PFSK-1 (cell line): Measurements from ENCODE around the gene HOXB13.

ENCODE experiments used
- FOXP2 ChIP-seq: optimal IDR thresholded peaks from 2 replicates; pipeline ENCODE3; 2011; ENCODE audit warnings: borderline replicate concordance, control low read depth, inconsistent platforms; ENCODE audit not compliant: insufficient read depth; ENCODE audit errors: extremely low read length, extremely low read depth
- POLR2AphosphoS5 ChIP-seq: IDR thresholded peaks from 2 replicates; pipeline ENCODE4 v1.6.1; 2012; ENCODE audit warnings: low read depth, mild to moderate bottlenecking, control low read depth, low read length, moderate library complexity
- REST ChIP-seq, 2 experiments: IDR thresholded peaks; 2 replicates each; pipeline versions ENCODE4 v1.6.1 to v1.8.0; 2011 to 2012; ENCODE audit warnings: low read depth in 2 of 2, low read length in 2 of 2, control low read depth in 1 of 2, inconsistent platforms in 1 of 2, mild to moderate bottlenecking in 1 of 2, moderate library complexity in 1 of 2; ENCODE audit not compliant: insufficient read depth in 1 of 2
- SIN3A ChIP-seq: IDR thresholded peaks from 2 replicates; pipeline ENCODE4 v1.6.1; 2012; ENCODE audit warnings: mild to moderate bottlenecking, low read length, moderate library complexity, borderline replicate concordance; ENCODE audit not compliant: insufficient read depth
- TAF1 ChIP-seq: IDR thresholded peaks from 2 replicates; pipeline ENCODE4 v1.6.1; 2012; ENCODE audit warnings: low read length, control low read depth, borderline replicate concordance; ENCODE audit not compliant: insufficient read depth

Gene HOXB13

GRCh38 chr17:48719642-48720265 lies 8.8 kb downstream of the HOXB13 start:
- TF ChIP-seq SIN3A (no peak), REST (IDR thresholded peaks at IDR 0.05; ENCODE audit: insufficient read depth in 1 of 2, low read depth in 2 of 2, low read length in 2 of 2) (no peak), FOXP2 (no peak), POLR2AphosphoS5 (no peak), TAF1 (no peak)

DNA sequence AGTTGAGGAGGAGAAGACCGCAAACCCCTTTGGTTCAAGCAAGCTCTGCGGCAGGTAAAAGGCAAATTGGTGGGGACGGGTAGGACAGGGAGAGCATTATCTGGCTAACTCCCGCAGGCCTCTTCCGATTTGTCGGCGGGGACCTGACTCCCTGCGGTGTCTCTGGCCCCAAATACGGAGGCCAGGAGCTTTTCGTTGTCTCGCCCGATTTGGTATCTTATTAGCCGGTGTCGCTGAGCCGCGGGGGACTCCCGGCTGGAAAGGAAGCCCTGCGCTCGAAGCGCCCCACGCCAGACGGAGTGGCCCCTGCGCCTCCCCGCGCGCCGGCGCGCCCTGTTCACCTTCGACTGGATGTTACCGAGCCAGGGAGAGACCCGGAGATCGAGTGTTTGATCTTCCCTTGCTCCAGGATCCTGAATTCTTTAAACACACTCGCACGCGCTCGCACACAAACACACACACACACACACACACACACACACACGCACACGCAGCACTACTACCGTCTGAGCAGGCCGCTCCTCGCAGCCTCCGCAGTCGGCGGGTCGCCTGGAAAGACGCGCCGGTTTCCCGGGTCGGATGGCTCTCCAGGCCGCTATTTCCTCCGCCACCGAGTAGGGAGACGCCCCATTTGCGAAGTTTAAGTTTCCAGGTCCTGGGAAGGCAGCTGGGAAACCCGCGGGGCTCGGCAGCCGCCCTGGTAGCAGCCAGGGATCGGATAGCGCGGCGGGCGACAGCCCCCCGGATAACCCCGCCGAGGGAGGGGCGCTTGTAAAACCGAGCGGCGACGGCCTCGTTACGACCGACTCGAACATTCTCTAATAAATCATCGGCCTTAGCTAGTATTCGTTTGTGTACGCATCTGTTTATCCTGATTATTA lies 9.5 kb downstream of the HOXB13 start:
- no peak for TF ChIP-seq TAF1
- TF ChIP-seq SIN3A: no peak
- TF ChIP-seq FOXP2: no peak
- no peak for TF ChIP-seq REST (IDR thresholded peaks at IDR 0.05; ENCODE audit: insufficient read depth in 1 of 2, low read depth in 2 of 2, low read length in 2 of 2)
- TF ChIP-seq POLR2AphosphoS5: no peak

DNA sequence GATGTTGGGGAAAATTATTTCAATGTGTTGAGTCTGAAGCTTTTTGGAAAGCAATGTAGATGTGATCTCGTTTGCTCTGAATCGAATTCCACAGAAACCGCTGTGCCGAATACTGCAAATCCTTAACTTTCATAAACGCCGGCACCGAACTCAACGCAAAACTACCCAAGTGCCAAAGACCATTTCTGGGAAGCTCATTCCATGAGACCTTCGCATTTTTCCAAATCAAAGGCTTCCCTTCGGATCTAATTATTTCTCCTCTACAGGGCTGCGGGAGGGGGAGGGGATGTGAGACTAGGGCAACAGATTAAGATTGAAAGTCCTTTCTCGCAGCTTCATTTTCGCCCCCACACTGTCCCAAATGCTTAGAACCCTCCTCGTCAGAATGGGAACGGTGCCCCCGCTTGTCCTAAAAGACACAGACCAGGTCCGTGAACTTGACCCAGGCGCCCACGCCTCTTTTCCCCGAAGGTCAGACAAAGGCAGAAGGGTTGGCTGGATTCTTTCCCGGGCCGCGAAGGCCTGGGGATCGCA lies 10.3 kb downstream of the HOXB13 start:
- no peak for TF ChIP-seq REST (IDR thresholded peaks at IDR 0.05; ENCODE audit: insufficient read depth in 1 of 2, low read depth in 2 of 2, low read length in 2 of 2)
- no peak for TF ChIP-seq SIN3A

- no peak for TF ChIP-seq FOXP2
- TF ChIP-seq REST (IDR thresholded peaks at IDR 0.05; ENCODE audit: insufficient read depth in 1 of 2, low read depth in 2 of 2, low read length in 2 of 2): no peak
- TF ChIP-seq SIN3A: no peak
- TF ChIP-seq TAF1: no peak
- TF ChIP-seq POLR2AphosphoS5: no peak
Measured at GRCh38 chr17:48717367-48718226, 11.0 kb downstream of the HOXB13 start.
